GM23248 (cell line): ENCODE measurements around the gene CTRB2. TPM values are rescaled to one million over a fixed set of nuclear protein-coding genes. Genes with fewer than 3 reads are reported as not detected.
"Not testable (repeated sequence)": the region's sequence is repeated elsewhere in the genome, so short reads cannot be mapped to it uniquely, and the experiment has no call there.

Experiments used
- DNase-seq: peaks from one replicate; pipeline ENCODE4 v3.0.0-alpha.2; 2015
- H2AFZ ChIP-seq: fragments of 200-600 bp; sonication (generic); 2 replicates; pipeline ENCODE4 v1.6.1; 2016; ENCODE audit warnings: antibody characterized with exemption
- H3F3A ChIP-seq: fragments of 200-600 bp; sonication (generic); 2 replicates; pipeline ENCODE4 v1.6.1; 2016; ENCODE audit warnings: mild to moderate bottlenecking, antibody characterized with exemption, mixed run types; ENCODE audit not compliant: insufficient read depth
- H3K27ac ChIP-seq: fragments of 200-600 bp; sonication (generic); 2 replicates; pipeline ENCODE4 v1.5.1; 2016; ENCODE audit warnings: mild to moderate bottlenecking
- H3K27me3 ChIP-seq: fragments of 200-600 bp; sonication (generic); replicated peaks from 2 replicates; pipeline ENCODE4 v1.6.1; 2016; ENCODE audit warnings: mild to moderate bottlenecking; ENCODE audit not compliant: insufficient read depth
- H3K36me3 ChIP-seq: fragments of 200-600 bp; sonication (generic); 2 replicates; pipeline ENCODE4 v1.6.1; 2016; ENCODE audit warnings: low read depth, mild to moderate bottlenecking
- H3K4me1 ChIP-seq: fragments of 200-600 bp; sonication (generic); 2 replicates; pipeline ENCODE4 v1.6.1; 2016; ENCODE audit warnings: mild to moderate bottlenecking; ENCODE audit not compliant: insufficient read depth
- H3K4me2 ChIP-seq: fragments of 200-600 bp; sonication (generic); one replicate; pipeline ENCODE4 v1.6.1; 2016; ENCODE audit warnings: mild to moderate bottlenecking; ENCODE audit not compliant: unreplicated experiment
- H3K4me3 ChIP-seq: fragments of 200-600 bp; sonication (generic); 2 replicates; pipeline ENCODE4 v1.5.1; 2016; ENCODE audit warnings: mild to moderate bottlenecking
- H3K79me2 ChIP-seq: fragments of 200-600 bp; sonication (generic); 2 replicates; pipeline ENCODE4 v1.6.1; 2016; ENCODE audit warnings: mild to moderate bottlenecking; ENCODE audit not compliant: insufficient read depth
- H3K9ac ChIP-seq: fragments of 200-600 bp; sonication (generic); 2 replicates; pipeline ENCODE4 v1.6.1; 2016; ENCODE audit warnings: mild to moderate bottlenecking
- H3K9me2 ChIP-seq: fragments of 200-600 bp; sonication (generic); 2 replicates; pipeline ENCODE4 v1.6.1; 2016; ENCODE audit warnings: mixed run types, mild to moderate bottlenecking, moderate library complexity; ENCODE audit not compliant: insufficient read depth
- H3K9me3 ChIP-seq: fragments of 200-600 bp; sonication (generic); one replicate; pipeline ENCODE4 v1.6.1; 2017; ENCODE audit warnings: low read depth
- H4K20me1 ChIP-seq: fragments of 200-600 bp; sonication (generic); 2 replicates; pipeline ENCODE4 v1.6.0; 2016; ENCODE audit not compliant: insufficient read depth
- EZH2 ChIP-seq: fragments of 200-600 bp; sonication (generic); IDR thresholded peaks from 2 replicates; pipeline ENCODE4 v1.6.1; 2018; ENCODE audit warnings: antibody characterized with exemption, mild to moderate bottlenecking; ENCODE audit not compliant: insufficient read depth, poor library complexity, severe bottlenecking
- EZH2phosphoT487 ChIP-seq: fragments of 200-600 bp; sonication (generic); IDR thresholded peaks from 2 replicates; pipeline ENCODE4 v1.6.1; 2018; ENCODE audit warnings: antibody characterized with exemption, moderate library complexity, mild to moderate bottlenecking, low read depth; ENCODE audit not compliant: insufficient read depth
- WGBS, 2 experiments: methylation state at CpG; one replicate each; pipeline ENCODE4 v1.1.6; 2015 to 2017; ENCODE audit warnings: low lambda C conversion rate in 2 of 2, low coverage in 1 of 2; ENCODE audit errors: missing lambda C conversion rate in 2 of 2; 5-methylcytosine and 5-hydroxymethylcytosine counted together
- in situ Hi-C: fragments of 300-500 bp; cut with MboI; formaldehyde crosslinking; loops from 2 replicates; pipeline ENCODE4 v1.15.0; 2020
- polyA plus RNA-seq: library from polyadenylated mRNA; unstranded; fragments of >200 nt; fragmentation: Nextera tagmentation; extraction: Ambion mirVana; gene quantifications from 2 replicates; pipeline ENCODE4 v1.2.1, GENCODE V29; 2016
- total RNA-seq: library from RNA; depleted of rRNA; stranded (reverse); fragments of >200 nt; shearing (Covaris generic); gene quantifications from 2 replicates; pipeline ENCODE4 v1.2.3, GENCODE V29; 2014

The CTRB2 gene
- total and polyA plus RNA-seq, 2 experiments from 2014 or later: not detected

DNA sequence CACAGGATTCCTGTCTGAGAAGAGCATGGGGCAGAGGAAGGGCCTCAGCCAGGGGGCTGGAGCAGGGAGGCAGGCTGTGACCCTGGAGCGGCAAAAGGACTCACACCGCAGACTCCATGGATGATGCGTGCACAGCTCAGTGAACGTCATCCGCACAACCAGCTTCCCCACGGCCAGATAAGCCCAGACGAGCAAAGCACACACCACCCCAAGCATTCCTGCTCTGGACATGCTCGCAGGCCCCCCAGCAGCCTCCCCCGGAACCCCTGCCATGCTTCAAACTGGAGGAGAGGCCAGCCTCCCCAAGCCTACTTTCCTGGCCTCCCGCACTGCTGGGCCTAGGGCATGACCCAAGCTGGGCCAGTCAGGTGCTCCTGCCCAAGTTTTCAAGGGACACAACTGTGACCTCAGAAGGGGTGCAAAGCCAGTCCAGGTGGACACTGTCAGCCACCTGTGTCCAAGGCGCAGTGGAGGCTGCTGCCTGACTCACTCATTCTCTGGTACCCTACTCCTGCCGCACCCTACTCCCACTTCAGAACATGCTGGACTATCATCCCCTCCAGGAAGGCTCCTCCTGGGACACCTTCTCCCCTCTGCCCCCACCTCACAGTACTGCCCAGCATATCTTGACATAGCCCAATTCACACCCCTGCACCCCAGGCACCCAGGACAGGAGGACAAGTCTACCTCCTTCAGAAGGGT lies 39.7 kb upstream of the CTRB2 start:
- Histone ChIP-seq H3F3A (peaks cover 27% of the 10 kb centered on the region), H3K4me2 (peak overlapping the region; percentile 65), H3K4me3 (no peak overlapping the region), H4K20me1 (no peaks in the 10 kb centered on the region), H3K9me3 (no peaks in the 10 kb centered on the region), H3K9me2 (no peaks in the 10 kb centered on the region), H2AFZ (no peak overlapping the region), H3K4me1 (peaks cover 66% of the 10 kb centered on the region), H3K27me3 (no peaks in the 10 kb centered on the region), H3K9ac (peak overlapping the region; percentile 98), H3K79me2 (peaks cover 89% of the 10 kb centered on the region), H3K36me3 (no peaks in the 10 kb centered on the region), H3K27ac (peak overlapping the region; percentile 99)
- in situ Hi-C loops: no loop called here
- DNase-seq: no peak
- WGBS, 2 experiments: 91 to 94% methylated on average over 12 of the region's 12 CpGs
- TF ChIP-seq EZH2 (no peak), EZH2phosphoT487 (no peak)

GRCh38 chr16:75244844-75245758 lies 38.1 kb upstream of the CTRB2 start:
- H3K9me3 ChIP-seq: no peaks in the 10 kb centered on the region
- no peaks in the 10 kb centered on the region; the same call in 1 of the 2 replicates for H3K36me3 ChIP-seq
- WGBS, 2 experiments: 8 to 14% methylated on average over 21 to 22 of the region's 25 CpGs
- H3F3A ChIP-seq: peaks cover 31% of the 10 kb centered on the region
- H3K79me2 ChIP-seq: peaks cover 93% of the 10 kb centered on the region
- in situ Hi-C loops: no loop called here
- peak overlapping the region; percentile 99 for H3K27ac ChIP-seq
- peak overlapping the region; percentile 56 for H3K4me2 ChIP-seq
- peak; percentile 99 for DNase-seq
- TF ChIP-seq EZH2phosphoT487 (no peak), EZH2 (no peak)
- no peaks in the 10 kb centered on the region for H3K27me3 ChIP-seq
- peaks cover 66% of the 10 kb centered on the region for H3K4me1 ChIP-seq
- peak overlapping the region; percentile 7; the same call in 1 of the 2 replicates for H3K4me3 ChIP-seq
- H3K9ac ChIP-seq: peak overlapping the region; percentile 98
- H3K9me2 ChIP-seq: no peaks in the 10 kb centered on the region
- no peak overlapping the region for H2AFZ ChIP-seq
- no peaks in the 10 kb centered on the region for H4K20me1 ChIP-seq

DNA sequence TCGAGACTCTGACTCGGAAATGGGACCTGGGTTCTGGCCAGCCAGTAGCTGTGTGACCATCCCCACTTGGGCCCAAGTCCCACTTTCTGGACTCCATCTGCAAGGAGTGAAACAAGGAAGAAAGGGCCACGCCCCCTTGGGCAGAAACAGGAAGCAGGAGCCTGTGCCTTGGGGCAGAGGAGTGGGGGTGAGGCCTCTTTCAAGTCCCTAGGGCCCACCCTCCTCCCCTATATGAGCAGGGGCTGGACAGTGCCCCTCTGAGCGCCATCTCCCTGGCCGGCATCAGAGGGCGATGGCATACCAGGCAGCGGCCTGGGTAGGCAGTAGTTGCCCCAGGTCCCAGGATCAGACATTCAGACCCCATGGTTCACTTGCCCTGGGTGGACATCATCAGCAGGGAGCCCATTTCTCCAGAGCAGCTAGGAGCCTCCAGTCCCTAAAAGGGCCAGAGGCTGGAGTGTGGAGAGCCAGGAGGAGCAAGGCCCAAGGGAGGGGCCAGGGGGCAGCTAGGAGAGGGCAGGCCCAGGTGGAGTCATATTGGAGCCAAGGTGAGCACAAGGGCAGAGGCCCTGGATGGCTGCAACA lies 37.4 kb upstream of the CTRB2 start:
- TF ChIP-seq EZH2phosphoT487 (no peak), EZH2 (no peak)
- Histone ChIP-seq H3K27ac (peak overlapping the region; percentile 99), H3K36me3 (no peaks in the 10 kb centered on the region; the same call in 1 of the 2 replicates), H3K4me2 (peak overlapping the region; percentile 56), H3K79me2 (peaks cover 93% of the 10 kb centered on the region), H3K9me2 (no peaks in the 10 kb centered on the region), H3K9me3 (no peaks in the 10 kb centered on the region), H3K4me1 (peaks cover 66% of the 10 kb centered on the region), H3K4me3 (0 out of 2 replicates have a peak overlapping the region, but pooled peaks have one; percentile 7), H3K9ac (peak overlapping the region; percentile 98), H3F3A (peaks cover 34% of the 10 kb centered on the region), H3K27me3 (no peaks in the 10 kb centered on the region), H2AFZ (no peak overlapping the region), H4K20me1 (no peaks in the 10 kb centered on the region)
- 51 to 59% methylated on average over 6 to 7 of the region's 7 CpGs for WGBS, 2 experiments
- in situ Hi-C loops: no loop called here
- DNase-seq: peak; percentile 70

- Histone ChIP-seq H3K4me3 (no peak overlapping the region), H3K4me1 (peaks cover 68% of the 10 kb centered on the region), H4K20me1 (no peaks in the 10 kb centered on the region), H3K9me2 (no peaks in the 10 kb centered on the region), H3F3A (peaks cover 39% of the 10 kb centered on the region), H3K4me2 (peak overlapping the region; percentile 56), H2AFZ (no peak overlapping the region), H3K27ac (peak overlapping the region; percentile 99), H3K36me3 (no peaks in the 10 kb centered on the region; the same call in 1 of the 2 replicates), H3K9ac (peak overlapping the region; percentile 98), H3K79me2 (peaks cover 93% of the 10 kb centered on the region), H3K9me3 (no peaks in the 10 kb centered on the region), H3K27me3 (no peaks in the 10 kb centered on the region)
- WGBS, 2 experiments: 44 to 47% methylated on average over 18 to 20 of the region's 20 CpGs
- no peak for DNase-seq
- in situ Hi-C loops: no loop called here
- TF ChIP-seq EZH2: no peak
Measured at GRCh38 chr16:75243667-75244224, 36.8 kb upstream of the CTRB2 start.

GRCh38 chr16:75242436-75243078 lies 35.6 kb upstream of the CTRB2 start:
- not testable (repeated sequence) for H3K4me2 ChIP-seq

More at GRCh38 chr16:75242436-75243078, 35.6 kb upstream of the CTRB2 start:
- H3F3A ChIP-seq: peaks cover 39% of the 10 kb centered on the region
- H4K20me1 ChIP-seq, H2AFZ ChIP-seq, in situ Hi-C loops, H3K9me3 ChIP-seq, H3K36me3 ChIP-seq, H3K9me2 ChIP-seq, H3K4me3 ChIP-seq, DNase-seq, H3K27me3 ChIP-seq, H3K9ac ChIP-seq: not testable (repeated sequence)
- 93 to 96% methylated on average over 22 to 26 of the region's 27 CpGs for WGBS, 2 experiments
- 0 out of 2 replicates have a peak overlapping the region, but pooled peaks have one; percentile 99 for H3K27ac ChIP-seq
- H3K4me1 ChIP-seq: peaks cover 66% of the 10 kb centered on the region
- peaks cover 90% of the 10 kb centered on the region for H3K79me2 ChIP-seq
